HepG2 (cell line): Measurements from ENCODE around the gene GPR149. TPM values are rescaled to one million over a fixed set of nuclear protein-coding genes. Genes with fewer than 3 reads are reported as not detected.

Experiments
- ATAC-seq: fragments of 200-7000 bp; cut with Tn5 transposase; 3 replicates; pipeline ENCODE4 v1.9.1; 2020; ENCODE audit warnings: mild to moderate bottlenecking, moderate library complexity
- BruUV-seq: library from RNA; stranded (reverse); fragments of 400-500 nt; replicated peaks from 2 replicates; lab custom pipeline; 2021; lab: Mats Ljungman, UMichigan
- CTCF ChIA-PET: fragments of 300-600 bp; formaldehyde crosslinking; extraction: SDS; loops from one replicate; lab custom pipeline; 2021; ENCODE audit warnings: low total read pairs, inconsistent platforms, low intra/inter-chr PET ratio; lab: Yijun Ruan, JAX
- POLR2A ChIA-PET: fragments of 350-600 bp; sonication (Branson Sonifier 250); formaldehyde crosslinking; loops from one replicate; lab custom pipeline; 2020; ENCODE audit warnings: antibody characterized with exemption, inconsistent platforms; lab: Yijun Ruan, JAX
- DNase-seq: peaks from one replicate; pipeline ENCODE4 v3.0.0-alpha.2; 2015; ENCODE audit warnings: low spot score
- FAIRE-seq: peaks from 3 replicates; lab custom pipeline; 2011; peaks lifted over from hg19 to GRCh38; lab: Jason Lieb, UNC
- H2AFZ ChIP-seq: one replicate; pipeline ENCODE4 v1.6.1; 2011; ENCODE audit warnings: low read length, inconsistent platforms
- H3K27ac ChIP-seq: fragments of 300-600 bp; 3 replicates; pipeline ENCODE4 v1.8.0; 2011; ENCODE audit warnings: mixed run types, mild to moderate bottlenecking, mixed read lengths, low read length, inconsistent platforms; ENCODE audit not compliant: insufficient read depth; ENCODE audit errors: extremely low read length
- H3K27me3 ChIP-seq, 2 experiments: fragments of 200-600 bp in 1 of 2; 2 replicates in 1 of 2; 3 replicates in 1 of 2; pipeline versions ENCODE4 v1.6.0 to v1.8.0; 2011; ENCODE audit warnings: low read length in 2 of 2, mild to moderate bottlenecking in 2 of 2, moderate library complexity in 2 of 2, inconsistent platforms in 1 of 2; ENCODE audit not compliant: insufficient read depth in 2 of 2, control insufficient read depth in 1 of 2
- H3K36me3 ChIP-seq, 2 experiments: fragments of 200-600 bp in 1 of 2; replicated peaks in 1 of 2; 2 replicates in 1 of 2; 3 replicates in 1 of 2; pipeline versions ENCODE4 v1.5.1 to v1.8.0; 2011; ENCODE audit warnings: low read length in 2 of 2, inconsistent platforms in 1 of 2; ENCODE audit not compliant: insufficient read depth in 2 of 2, control insufficient read depth in 1 of 2
- H3K4me1 ChIP-seq: 2 replicates; pipeline ENCODE4 v1.5.1; 2012; ENCODE audit warnings: low read length, inconsistent platforms; ENCODE audit not compliant: insufficient read depth
- H3K4me2 ChIP-seq: 2 replicates; pipeline ENCODE4 v1.6.0; 2011; ENCODE audit warnings: low read depth, low read length, inconsistent platforms
- H3K4me3 ChIP-seq, 3 experiments: fragments of 200-600 bp in 1 of 3; sonication (generic), shearing (Covaris generic) in 1 of 3; replicated peaks in 1 of 3; 2 replicates each; pipeline ENCODE4 v1.5.1; 2011 to 2016; ENCODE audit warnings: low read length in 3 of 3, inconsistent platforms in 2 of 3, low read depth in 2 of 3, mild to moderate bottlenecking in 2 of 3, control low read depth in 1 of 3, mixed read lengths in 1 of 3; ENCODE audit not compliant: insufficient read depth in 1 of 3
- H3K79me2 ChIP-seq: one replicate; pipeline ENCODE4 v1.6.1; 2011; ENCODE audit warnings: low read length, inconsistent platforms; ENCODE audit not compliant: insufficient read depth
- H3K9ac ChIP-seq: 2 replicates; pipeline ENCODE4 v1.6.0; 2011; ENCODE audit warnings: mild to moderate bottlenecking, low read depth, low read length, inconsistent platforms; ENCODE audit not compliant: insufficient read depth
- H3K9me3 ChIP-seq: 2 replicates; pipeline ENCODE4 v1.5.1; 2012; ENCODE audit warnings: mild to moderate bottlenecking, low read length
- H4K20me1 ChIP-seq: 2 replicates; pipeline ENCODE4 v1.6.0; 2011; ENCODE audit warnings: inconsistent platforms, mild to moderate bottlenecking, low read length, moderate library complexity; ENCODE audit not compliant: insufficient read depth
- ARHGAP35 ChIP-seq: sonication (generic); formaldehyde crosslinking; IDR thresholded peaks from 2 replicates; pipeline ENCODE4 v1.9.0; 2022; ENCODE audit warnings: mild to moderate bottlenecking, inconsistent platforms, moderate library complexity, missing genetic modification reagents, borderline replicate concordance
- CERS6 ChIP-seq: sonication (generic); formaldehyde crosslinking; IDR thresholded peaks from 2 replicates; pipeline ENCODE4 v1.5.0; 2020; ENCODE audit warnings: missing genetic modification reagents
- FOXA3 ChIP-seq: IDR thresholded peaks from 2 replicates; pipeline ENCODE4 v1.6.1; 2016; ENCODE audit warnings: missing genetic modification reagents, missing compliant biosample characterization
- PAWR ChIP-seq: sonication (generic); formaldehyde crosslinking; IDR thresholded peaks from 2 replicates; pipeline ENCODE4 v1.4.0; 2020; ENCODE audit warnings: missing genetic modification reagents, mild to moderate bottlenecking, borderline replicate concordance
- PREB ChIP-seq: sonication (generic); formaldehyde crosslinking; IDR thresholded peaks from 2 replicates; pipeline ENCODE4 v1.4.0; 2020; ENCODE audit warnings: missing genetic modification reagents
- ZBED4 ChIP-seq: sonication (generic); formaldehyde crosslinking; IDR thresholded peaks from 2 replicates; pipeline ENCODE4 v1.4.0; 2020; ENCODE audit warnings: missing genetic modification reagents, borderline replicate concordance
- WGBS: methylation state at CpG from one replicate; pipeline ENCODE4 v1.1.6; 2017; ENCODE audit warnings: low lambda C conversion rate; 5-methylcytosine and 5-hydroxymethylcytosine counted together
- in situ Hi-C: cut with HindIII; loops from 2 replicates; pipeline ENCODE4 v1.10.0; 2017; ENCODE audit warnings: low pct_unique_long_range_greater_than_20kb; ENCODE audit not compliant: extremely low pct_ligation_motif_present
- intact Hi-C: fragments of 100-400 bp; cut with micrococcal nuclease; formaldehyde crosslinking; loops from one replicate; pipeline ENCODE4 v1.10.0; 2022; ENCODE audit not compliant: unreplicated experiment
- polyA plus RNA-seq, 8 experiments: library from polyadenylated mRNA; depleted of rRNA in 3 of 8; stranded (reverse) in 7 of 8; unstranded in 1 of 8; fragments of >200 nt; fragmentation: Illumina TruSeq in 4 of 8; extraction: Trizol in 4 of 8; gene quantifications; 2 replicates each; pipeline versions ENCODE4 v1.2.1 to v1.2.3, GENCODE V29; 2011 to 2016; ENCODE audit warnings: low read depth in 4 of 8, missing spikeins in 1 of 8, mixed read lengths in 1 of 8; ENCODE audit not compliant: insufficient read depth in 1 of 8
- total RNA-seq, 5 experiments: library from RNA; depleted of rRNA; stranded (reverse); fragments of >200 nt; fragmentation: Illumina TruSeq; extraction: Trizol; gene quantifications; 2 replicates each; pipeline ENCODE4 v1.2.3, GENCODE V29; 2016; ENCODE audit warnings: low read depth in 1 of 5

Gene GPR149
- total and polyA plus RNA-seq, 2 of the 13 experiments (the other 11 are each of a cell fraction or from before 2014, with no cell fraction given): not detected

- Histone ChIP-seq H2AFZ (no peak overlapping the region), H3K4me3 (no peak overlapping the region), H3K9ac (no peak overlapping the region), H4K20me1 (no peaks in the 10 kb centered on the region), H3K9me3 (no peaks in the 10 kb centered on the region), H3K36me3 (peaks cover 1 to 40% of the 10 kb centered on the region in 2 experiments), H3K4me2 (no peak overlapping the region), H3K4me1 (no peaks in the 10 kb centered on the region), H3K27me3 (no peaks in the 10 kb centered on the region), H3K79me2 (no peaks in the 10 kb centered on the region), H3K27ac (no peak overlapping the region)
- TF ChIP-seq ARHGAP35 (CRISPR knock-in tag): no peak
- FAIRE-seq (no peak), DNase-seq (no peak), ATAC-seq (no peak)
- no TSS peak for BruUV-seq
- intact Hi-C loops: no loop called here
- CTCF ChIA-PET: no interaction called here
- POLR2A ChIA-PET: no interaction called here
- in situ Hi-C loops: no loop called here
Measured at GRCh38 chr3:154310840-154311239, 119.2 kb downstream of the GPR149 start.

- Histone ChIP-seq H3K4me1 (no peaks in the 10 kb centered on the region), H3K4me3 (no peak overlapping the region), H2AFZ (no peak overlapping the region), H3K36me3 (peaks cover 7 to 53% of the 10 kb centered on the region in 2 experiments), H3K9ac (no peak overlapping the region), H4K20me1 (no peaks in the 10 kb centered on the region), H3K27me3 (no peaks in the 10 kb centered on the region), H3K79me2 (no peaks in the 10 kb centered on the region), H3K27ac (no peak overlapping the region), H3K9me3 (no peaks in the 10 kb centered on the region), H3K4me2 (no peak overlapping the region)
- in situ Hi-C loops (no loop called here), intact Hi-C loops (no loop called here)
- CTCF ChIA-PET: no interaction called here
- ATAC-seq (no peak), FAIRE-seq (no peak), DNase-seq (no peak)
- BruUV-seq: no TSS peak
- POLR2A ChIA-PET: no interaction called here
- TF ChIP-seq PAWR (CRISPR knock-in tag): no peak
Measured at GRCh38 chr3:154307363-154307762, 122.6 kb downstream of the GPR149 start.

- H3K27ac ChIP-seq: no peak overlapping the region
- POLR2A ChIA-PET: no interaction called here
- no peak for TF ChIP-seq PREB (CRISPR knock-in tag)
- TF ChIP-seq FOXA3 (CRISPR knock-in tag): no peak
- no peak for TF ChIP-seq CERS6
- no peak for TF ChIP-seq ZBED4
Measured at GRCh38 chr3:154304936-154305335, 125.1 kb downstream of the GPR149 start.

More at GRCh38 chr3:154304936-154305335, 125.1 kb downstream of the GPR149 start:
- Histone ChIP-seq H2AFZ (no peak overlapping the region), H3K4me1 (no peaks in the 10 kb centered on the region), H3K27me3 (no peaks in the 10 kb centered on the region), H3K36me3 (peaks cover 9 to 75% of the 10 kb centered on the region in 2 experiments), H3K4me2 (no peak overlapping the region), H3K9me3 (no peaks in the 10 kb centered on the region), H4K20me1 (no peaks in the 10 kb centered on the region), H3K79me2 (no peaks in the 10 kb centered on the region), H3K9ac (no peak overlapping the region), H3K4me3 (no peak overlapping the region)
- in situ Hi-C loops: no loop called here
- ATAC-seq (no peak), FAIRE-seq (no peak), DNase-seq (no peak)
- no TSS peak for BruUV-seq
- intact Hi-C loops: no loop called here
- 97% methylated on average over 3 of the region's 3 CpGs for WGBS
- CTCF ChIA-PET: no interaction called here
